ENCODE results near the gene ATRX. TPM values are rescaled to one million over a fixed set of nuclear protein-coding genes. Genes with fewer than 3 reads are reported as not detected.
"Not testable (repeated sequence)": the region's sequence is repeated elsewhere in the genome, so short reads cannot be mapped to it uniquely, and the experiment has no call there.

ATRX gene
- total and polyA plus RNA-seq, 3 experiments from 2014 or later, result 56.6 to 80.8 (median 61.1) TPM

DNA sequence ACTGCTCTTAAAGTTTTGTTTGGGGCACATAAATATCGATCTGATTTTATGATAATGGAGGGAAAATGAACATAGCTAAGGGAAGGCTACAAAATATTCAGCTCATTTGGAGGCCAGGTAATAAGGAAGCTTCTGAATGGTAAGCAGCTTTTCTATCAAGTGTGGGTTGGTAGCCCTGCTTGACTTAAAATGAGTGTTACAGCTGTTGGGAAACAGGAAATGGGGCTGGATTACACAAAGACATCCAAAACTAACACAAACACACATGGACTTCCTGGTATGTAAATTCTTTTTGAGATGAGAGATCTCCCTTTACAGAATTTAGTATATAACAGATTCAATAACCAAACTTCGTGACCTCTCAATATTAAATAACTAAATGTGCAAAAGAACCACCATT, 280.8 kb downstream of the ATRX start:
- Mint-ChIP-seq H3K9me3 (no peaks in the 10 kb centered on the region), H3K27ac (peak overlapping the region in 2 of 8 donors; percentile 4 to 15), H3K4me1 (peaks cover 3 to 15% (median 14%) of the 10 kb centered on the region in 3 donors), H3K4me3 (no peak overlapping the region), H3K36me3 (peaks cover 0 to 35% (median 4%) of the 10 kb centered on the region in 3 donors), H3K27me3 (no peaks in the 10 kb centered on the region)
- no peak for DNase-seq
- Histone ChIP-seq H3K9me3 (ENCODE audit: low read length) (no peaks in the 10 kb centered on the region), H3K27ac (ENCODE audit: low read depth, low read length) (no peak overlapping the region), H3K36me3 (ENCODE audit: insufficient read depth, low read length) (no peaks in the 10 kb centered on the region), H3K27me3 (ENCODE audit: insufficient read depth, low read length, poor library complexity, severe bottlenecking) (no peaks in the 10 kb centered on the region), H3K4me1 (ENCODE audit: insufficient read depth, low read length) (no peaks in the 10 kb centered on the region), H3K4me3 (ENCODE audit: low read length) (no peak overlapping the region)
- POLR2A ChIA-PET, result no interaction called here
- CTCF ChIA-PET, result no interaction called here

DNA sequence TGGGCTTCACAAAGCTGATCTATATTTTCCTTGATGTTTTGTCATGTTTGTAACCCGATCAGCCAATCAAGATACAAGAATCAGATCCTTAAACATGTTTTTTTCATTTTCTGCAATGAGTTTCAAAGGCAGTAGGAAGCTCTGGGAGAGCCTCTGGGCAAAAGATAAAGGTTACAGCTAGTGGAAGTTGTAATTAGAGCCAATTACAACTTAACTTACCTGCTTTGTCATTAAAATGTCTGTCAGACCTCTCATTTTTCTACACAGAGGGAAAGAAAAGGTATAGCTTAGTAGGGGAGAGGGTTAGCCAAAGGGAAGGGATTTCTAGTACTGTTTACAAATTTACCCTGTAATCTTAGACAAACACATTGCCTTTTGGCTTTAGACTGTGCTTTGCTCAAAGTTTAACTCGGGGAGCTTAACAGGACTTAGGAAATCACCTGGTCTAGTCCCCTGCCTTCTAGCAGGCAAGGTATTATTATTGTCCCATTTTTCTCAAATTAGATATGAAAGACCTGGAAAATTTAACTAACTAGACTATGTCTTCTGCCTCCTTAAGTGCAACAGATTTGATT, 283.0 kb downstream of the ATRX start:
- H3K36me3 Mint-ChIP-seq, result peaks cover 0 to 15% (median 1%) of the 10 kb centered on the region in 3 donors
- Histone ChIP-seq H3K4me3 (ENCODE audit: low read length) (no peak overlapping the region), H3K27ac (ENCODE audit: low read depth, low read length) (no peak overlapping the region), H3K4me1 (ENCODE audit: insufficient read depth, low read length) (no peaks in the 10 kb centered on the region), H3K36me3 (ENCODE audit: insufficient read depth, low read length) (no peaks in the 10 kb centered on the region), H3K9me3 (ENCODE audit: low read length) (no peaks in the 10 kb centered on the region), H3K27me3 (ENCODE audit: insufficient read depth, low read length, poor library complexity, severe bottlenecking) (no peaks in the 10 kb centered on the region)
- H3K4me1 Mint-ChIP-seq, result peaks cover 3 to 18% (median 15%) of the 10 kb centered on the region in 3 donors
- POLR2A ChIA-PET, result no interaction called here
- H3K27me3 Mint-ChIP-seq, result no peaks in the 10 kb centered on the region
- H3K4me3 Mint-ChIP-seq, result no peak overlapping the region
- peak overlapping the region in 4 of 8 donors; percentile 11 to 65 (median 53) for H3K27ac Mint-ChIP-seq
- no peak for DNase-seq
- H3K9me3 Mint-ChIP-seq, result no peaks in the 10 kb centered on the region
- CTCF ChIA-PET, result no interaction called here

DNA sequence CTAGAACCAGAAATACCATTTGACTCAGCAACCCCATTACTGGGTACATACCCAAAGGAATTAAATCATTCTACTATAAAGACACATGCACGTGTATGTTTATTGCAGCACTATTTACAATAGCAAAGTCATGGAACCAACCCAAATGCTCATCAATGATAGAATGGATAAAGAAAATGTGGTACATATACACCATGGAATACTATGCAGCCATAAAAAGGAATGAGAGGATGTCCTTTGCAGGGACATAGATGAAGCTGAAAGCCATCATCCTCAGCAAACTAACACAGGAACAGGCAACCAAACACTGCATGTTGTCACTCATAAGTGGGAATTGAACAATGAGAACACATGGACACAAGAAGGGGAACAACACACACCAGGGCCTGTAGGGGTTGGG, 285.9 kb downstream of the ATRX start:
- H3K9me3 Mint-ChIP-seq; H3K27me3 ChIP-seq (ENCODE audit: insufficient read depth, low read length, poor library complexity, severe bottlenecking); POLR2A ChIA-PET: not testable (repeated sequence)

DNA sequence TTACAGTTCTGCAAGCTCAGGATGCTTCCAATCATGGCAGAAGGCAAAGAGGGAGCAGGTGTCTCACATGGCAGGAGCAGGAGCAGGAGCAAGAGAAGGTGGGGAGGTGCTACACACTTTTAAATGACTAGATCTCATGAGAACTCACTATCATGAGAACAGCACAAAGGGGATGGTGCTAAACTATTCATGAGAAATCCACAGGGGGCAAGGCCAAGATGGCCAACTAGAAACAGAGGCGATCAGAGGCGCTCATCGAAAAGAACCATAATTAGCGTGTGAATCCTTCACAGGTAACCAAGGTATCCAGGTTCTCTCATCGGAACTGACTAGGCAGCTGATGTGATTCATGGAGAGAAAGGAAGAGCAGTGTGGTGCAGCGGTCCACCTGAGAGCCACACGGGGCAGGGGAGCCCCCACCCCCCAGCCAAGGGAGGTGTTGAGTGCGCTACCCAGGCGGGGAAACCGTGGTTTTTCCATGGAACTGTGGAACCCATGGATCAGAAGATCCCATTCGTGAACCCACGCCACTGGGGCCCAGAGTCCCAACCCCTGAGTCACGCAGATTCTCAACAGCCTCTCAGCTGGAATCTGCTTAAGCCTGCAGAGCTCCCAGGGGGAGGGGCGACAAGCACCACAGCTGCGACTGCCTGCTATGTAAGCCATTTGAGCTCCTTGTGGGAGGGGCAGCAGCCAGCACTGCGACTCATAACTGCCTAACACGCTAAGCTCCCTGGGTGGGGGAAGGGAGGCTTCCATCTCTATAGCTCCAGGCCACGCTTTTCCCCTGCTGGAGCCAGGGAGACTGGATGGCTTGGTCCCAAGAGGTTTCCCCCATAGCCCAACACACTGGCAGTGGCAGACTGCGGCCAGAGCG, 292.1 kb downstream of the ATRX start:
- no peak overlapping the region for H3K27ac ChIP-seq (ENCODE audit: low read depth, low read length)
- ChIA-PET POLR2A (no interaction called here), CTCF (no interaction called here)
- H3K4me3 ChIP-seq (ENCODE audit: low read length), result no peak overlapping the region
- H3K36me3 Mint-ChIP-seq, result no peaks in the 10 kb centered on the region
- H3K9me3 ChIP-seq (ENCODE audit: low read length), result no peaks in the 10 kb centered on the region
- DNase-seq, result no peak
- H3K4me1 ChIP-seq (ENCODE audit: insufficient read depth, low read length), result no peaks in the 10 kb centered on the region
- peaks cover 0 to 18% of the 10 kb centered on the region in 2 donors for H3K27me3 Mint-ChIP-seq
- H3K9me3 Mint-ChIP-seq, result no peaks in the 10 kb centered on the region
- no peaks in the 10 kb centered on the region for H3K36me3 ChIP-seq (ENCODE audit: insufficient read depth, low read length)
- no peaks in the 10 kb centered on the region for H3K4me1 Mint-ChIP-seq
- peak overlapping the region in 1 of 8 donors; percentile 65 for H3K27ac Mint-ChIP-seq
- H3K27me3 ChIP-seq (ENCODE audit: insufficient read depth, low read length, poor library complexity, severe bottlenecking), result no peaks in the 10 kb centered on the region
- H3K4me3 Mint-ChIP-seq, result no peak overlapping the region

More for the DNA sequence above, 285.9 kb downstream of the ATRX start:
- H3K27ac ChIP-seq (ENCODE audit: low read depth, low read length); H3K27ac Mint-ChIP-seq; DNase-seq; H3K36me3 ChIP-seq (ENCODE audit: insufficient read depth, low read length); H3K4me3 Mint-ChIP-seq; H3K4me1 ChIP-seq (ENCODE audit: insufficient read depth, low read length); H3K36me3 Mint-ChIP-seq; H3K4me3 ChIP-seq (ENCODE audit: low read length); H3K27me3 Mint-ChIP-seq; H3K9me3 ChIP-seq (ENCODE audit: low read length); CTCF ChIA-PET: not testable (repeated sequence)
- peaks cover 3 to 15% (median 11%) of the 10 kb centered on the region in 3 donors for H3K4me1 Mint-ChIP-seq

DNA sequence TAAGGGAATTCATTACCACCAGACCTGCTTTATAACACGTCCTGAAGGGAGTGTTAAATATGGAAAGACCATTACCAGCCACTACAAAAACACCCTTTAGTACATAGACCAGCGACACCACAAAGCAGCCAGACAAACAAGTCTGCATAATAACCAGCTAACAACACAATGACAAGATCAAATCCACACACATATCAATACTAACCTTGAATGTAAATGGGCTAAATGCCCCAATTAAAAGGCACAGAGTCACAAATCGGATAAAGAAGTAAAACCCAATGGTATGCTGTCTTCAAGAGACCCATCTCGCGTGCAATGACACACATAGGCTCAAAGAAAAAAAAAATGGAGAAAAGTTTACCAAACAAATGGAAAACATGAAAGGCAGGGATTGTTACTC, 302.0 kb downstream of the ATRX start:
- H3K4me1 Mint-ChIP-seq, result no peaks in the 10 kb centered on the region
- POLR2A ChIA-PET, result no interaction called here
- Histone ChIP-seq H3K27me3 (ENCODE audit: insufficient read depth, low read length, poor library complexity, severe bottlenecking) (no peaks in the 10 kb centered on the region), H3K36me3 (ENCODE audit: insufficient read depth, low read length) (no peaks in the 10 kb centered on the region), H3K4me3 (ENCODE audit: low read length) (no peak overlapping the region), H3K4me1 (ENCODE audit: insufficient read depth, low read length) (no peaks in the 10 kb centered on the region), H3K9me3 (ENCODE audit: low read length) (no peaks in the 10 kb centered on the region), H3K27ac (ENCODE audit: low read depth, low read length) (no peak overlapping the region)
- H3K9me3 Mint-ChIP-seq, result peaks cover 5 to 18% (median 12%) of the 10 kb centered on the region in 5 donors
- H3K36me3 Mint-ChIP-seq, result peaks cover 0 to 4% (median 0%) of the 10 kb centered on the region in 3 donors
- H3K27me3 Mint-ChIP-seq, result peaks cover 11 to 15% of the 10 kb centered on the region in 2 donors
- CTCF ChIA-PET, result no interaction called here
- no peak overlapping the region for H3K4me3 Mint-ChIP-seq
- no peak for DNase-seq
- no peak overlapping the region for H3K27ac Mint-ChIP-seq

DNA sequence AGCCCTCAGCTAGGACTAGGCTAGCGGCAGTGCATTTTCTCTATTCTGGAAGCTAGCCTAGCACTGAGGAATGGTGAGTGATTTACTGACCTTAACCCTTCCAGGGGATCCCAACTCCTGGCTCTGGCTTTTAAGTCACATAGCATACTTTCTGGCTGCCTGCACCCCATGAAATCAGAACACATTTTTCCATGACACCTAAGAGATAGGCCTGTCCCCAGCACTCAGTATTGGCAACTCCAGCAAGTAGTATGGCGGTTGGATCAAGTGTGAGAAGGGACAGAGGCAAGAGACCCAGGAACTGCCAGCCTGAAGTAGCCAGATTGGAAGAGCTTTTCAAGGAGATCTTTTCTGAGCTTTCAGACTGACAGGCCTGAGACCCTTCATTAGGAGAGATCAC, 330.6 kb downstream of the ATRX start:
- no peaks in the 10 kb centered on the region for H3K9me3 ChIP-seq (ENCODE audit: low read length)
- H3K4me3 ChIP-seq (ENCODE audit: low read length), result no peak overlapping the region
- peaks cover 0 to 4% of the 10 kb centered on the region in 2 donors for H3K27me3 Mint-ChIP-seq
- no peak overlapping the region for H3K4me3 Mint-ChIP-seq
- no peak for DNase-seq
- H3K9me3 Mint-ChIP-seq, result no peaks in the 10 kb centered on the region
- H3K27ac Mint-ChIP-seq, result no peak overlapping the region
- no peaks in the 10 kb centered on the region for H3K4me1 ChIP-seq (ENCODE audit: insufficient read depth, low read length)
- H3K36me3 Mint-ChIP-seq, result no peaks in the 10 kb centered on the region
- no peaks in the 10 kb centered on the region for H3K27me3 ChIP-seq (ENCODE audit: insufficient read depth, low read length, poor library complexity, severe bottlenecking)
- POLR2A ChIA-PET, result no interaction called here
- H3K36me3 ChIP-seq (ENCODE audit: insufficient read depth, low read length), result no peaks in the 10 kb centered on the region
- no peak overlapping the region for H3K27ac ChIP-seq (ENCODE audit: low read depth, low read length)
- CTCF ChIA-PET, result no interaction called here
- no peaks in the 10 kb centered on the region for H3K4me1 Mint-ChIP-seq

Other genes with a start within 250 kb of the ATRX start
- 10 to 100 TPM; 44.0 to 45.2 TPM for gene MAGT1, start 109.2 kb upstream of the ATRX start, total RNA-seq
- gene MAGT1, start 109.2 kb upstream of the ATRX start, polyA plus RNA-seq, result 55.0 TPM
- gene COX7B, start 113.3 kb upstream of the ATRX start, total RNA-seq, result 100 to 1,000 TPM; 298 to 348 TPM
- 377 TPM for gene COX7B, start 113.3 kb upstream of the ATRX start, polyA plus RNA-seq
- 1 to 10 TPM; 5.8 to 6.5 TPM for gene ATP7A, start 124.5 kb upstream of the ATRX start, total RNA-seq
- 4.6 TPM for gene ATP7A, start 124.5 kb upstream of the ATRX start, polyA plus RNA-seq
- gene PGAM4, start 183.4 kb upstream of the ATRX start, total RNA-seq, result 1 to 10 TPM in 1 of 2 experiments, under 1 TPM in 1; 0.85 to 1.2 TPM
- gene PGAM4, start 183.4 kb upstream of the ATRX start, polyA plus RNA-seq, result not detected